Endothelial cell of umbilical vein (primary cell): Measurements from ENCODE around the gene MCC. TPM values are rescaled to one million over a fixed set of nuclear protein-coding genes. Genes with fewer than 3 reads are reported as not detected.

Source experiments
- BruUV-seq: library from RNA; stranded (reverse); fragments of 400-500 nt; replicated peaks from 2 replicates; lab custom pipeline; 2021; lab: Mats Ljungman, UMichigan
- CTCF ChIA-PET: fragments of 300-600, 350-600 bp; sonication (Branson Sonifier 250); formaldehyde crosslinking; loops from one replicate; lab custom pipeline; 2021; ENCODE audit warnings: antibody characterized with exemption, inconsistent platforms; lab: Charles Lee
- POLR2A ChIA-PET: fragments of 300-600, 350-600 bp; sonication (Branson Sonifier 250); formaldehyde crosslinking; loops from one replicate; lab custom pipeline; 2021; ENCODE audit warnings: antibody characterized with exemption, inconsistent platforms; lab: Charles Lee
- DNase-seq: peaks from one replicate; pipeline ENCODE4 v3.0.0-alpha.2; 2011; ENCODE audit warnings: low read depth, low spot score
- FAIRE-seq: peaks from 2 replicates; lab custom pipeline; 2011; peaks lifted over from hg19 to GRCh38; lab: Jason Lieb, UNC
- H2AFZ ChIP-seq: 2 replicates; pipeline ENCODE4 v1.6.0; 2012; ENCODE audit warnings: low read depth, low read length, control low read depth, inconsistent platforms
- H3K27ac ChIP-seq: 2 replicates; pipeline ENCODE4 v1.5.1; 2011; ENCODE audit warnings: low read depth, mild to moderate bottlenecking, control low read depth, low read length, moderate library complexity; ENCODE audit not compliant: insufficient read depth
- H3K27me3 ChIP-seq, 2 experiments: 2 replicates each; pipeline versions ENCODE4 v1.6.0 to v1.6.1; 2011; ENCODE audit warnings: low read length in 2 of 2, mixed read lengths in 1 of 2; ENCODE audit not compliant: control insufficient read depth in 2 of 2, insufficient read depth in 2 of 2
- H3K36me3 ChIP-seq, 2 experiments: 2 replicates in 1 of 2; 3 replicates in 1 of 2; pipeline ENCODE4 v1.5.1; 2011; ENCODE audit warnings: low read length in 2 of 2, mild to moderate bottlenecking in 1 of 2, moderate library complexity in 1 of 2; ENCODE audit not compliant: control insufficient read depth in 2 of 2, insufficient read depth in 2 of 2; ENCODE audit errors: extremely low read depth in 1 of 2
- H3K4me1 ChIP-seq: 3 replicates; pipeline ENCODE4 v1.5.1; 2011; ENCODE audit warnings: mild to moderate bottlenecking, low read length; ENCODE audit not compliant: control insufficient read depth, insufficient read depth; ENCODE audit errors: extremely low read depth
- H3K4me2 ChIP-seq: 2 replicates; pipeline ENCODE4 v1.6.1; 2011; ENCODE audit warnings: low read length, control low read depth, mixed read lengths; ENCODE audit not compliant: insufficient read depth
- H3K4me3 ChIP-seq, 3 experiments: fragments of 200-600 bp in 1 of 3; sonication (generic), shearing (Covaris generic) in 1 of 3; replicated peaks in 1 of 3; 2 replicates each; pipeline ENCODE4 v1.5.1; 2011 to 2016; ENCODE audit warnings: control low read depth in 3 of 3, low read length in 3 of 3, mild to moderate bottlenecking in 2 of 3, inconsistent platforms in 1 of 3, low read depth in 1 of 3, moderate library complexity in 1 of 3; ENCODE audit not compliant: insufficient read depth in 1 of 3
- H3K79me2 ChIP-seq: 2 replicates; pipeline ENCODE4 v1.6.0; 2012; ENCODE audit warnings: low read length, inconsistent platforms; ENCODE audit not compliant: control insufficient read depth, insufficient read depth
- H3K9ac ChIP-seq: replicated peaks from 2 replicates; pipeline ENCODE3; 2011; ENCODE audit warnings: low read length, control low read depth; ENCODE audit not compliant: insufficient read depth; ENCODE audit errors: extremely low read depth
- H3K9me1 ChIP-seq: replicated peaks from 3 replicates; pipeline ENCODE4 v1.6.0; 2011; ENCODE audit warnings: mild to moderate bottlenecking, low read length; ENCODE audit not compliant: control insufficient read depth, insufficient read depth; ENCODE audit errors: extremely low read depth
- H3K9me3 ChIP-seq: replicated peaks from 2 replicates; pipeline ENCODE4 v1.5.1; 2012; ENCODE audit warnings: low read length, inconsistent platforms; ENCODE audit not compliant: control insufficient read depth, insufficient read depth
- H4K20me1 ChIP-seq: replicated peaks from 2 replicates; pipeline ENCODE3; 2011; ENCODE audit warnings: mild to moderate bottlenecking, low read length; ENCODE audit not compliant: control insufficient read depth, insufficient read depth; ENCODE audit errors: extremely low read depth
- CTCF ChIP-seq, 2 donors: IDR thresholded peaks; 1 replicate in 1 of 2; 2 replicates in 1 of 2; pipeline ENCODE4 v1.5.1; 2011; ENCODE audit warnings: low read length in 2 of 2, mild to moderate bottlenecking in 2 of 2, moderate library complexity in 2 of 2, control low read depth in 1 of 2, inconsistent platforms in 1 of 2, low read depth in 1 of 2; ENCODE audit not compliant: insufficient read depth in 1 of 2; ENCODE audit errors: extremely low read depth in 1 of 2
- EZH2 ChIP-seq: IDR thresholded peaks from 2 replicates; pipeline ENCODE4 v1.6.1; 2012; ENCODE audit warnings: borderline replicate concordance, low read depth, mild to moderate bottlenecking, moderate library complexity, low read length, inconsistent platforms; ENCODE audit not compliant: severe bottlenecking
- FOS ChIP-seq: IDR thresholded peaks from 2 replicates; pipeline ENCODE4 v1.6.1; 2011; ENCODE audit warnings: mild to moderate bottlenecking, low read length, moderate library complexity, borderline replicate concordance; ENCODE audit not compliant: insufficient read depth
- GATA2 ChIP-seq: IDR thresholded peaks from 2 replicates; pipeline ENCODE4 v1.7.0; 2011; ENCODE audit warnings: low read depth, mild to moderate bottlenecking, moderate library complexity, mixed read lengths, low read length; ENCODE audit not compliant: insufficient read length, insufficient read depth
- JUN ChIP-seq: IDR thresholded peaks from 2 replicates; pipeline ENCODE4 v1.6.1; 2011; ENCODE audit warnings: borderline replicate concordance, low read depth; ENCODE audit not compliant: insufficient read length, insufficient read depth
- MYC ChIP-seq: IDR thresholded peaks from one replicate; pipeline ENCODE4 v1.6.1; 2011; ENCODE audit warnings: mild to moderate bottlenecking, low read depth, low read length
- POLR2A ChIP-seq: IDR thresholded peaks from 2 replicates; pipeline ENCODE4 v1.6.1; 2012; ENCODE audit warnings: low read depth, mild to moderate bottlenecking, control low read depth, low read length
- POLR2AphosphoS5 ChIP-seq: IDR thresholded peaks from 2 replicates; pipeline ENCODE4 v1.6.1; 2012; ENCODE audit warnings: low read depth, mild to moderate bottlenecking, control low read depth, low read length, moderate library complexity; ENCODE audit not compliant: insufficient read depth
- dilution Hi-C: fragments of 300-500 bp; cut with MboI; formaldehyde crosslinking; loops from one replicate; pipeline ENCODE4 v1.15.0; 2019; ENCODE audit warnings: low sequenced_read_pairs; ENCODE audit not compliant: extremely low pct_ligation_motif_present
- intact Hi-C: fragments of 100-400 bp; cut with micrococcal nuclease; formaldehyde crosslinking; loops from one replicate; pipeline ENCODE4 v1.10.0; 2022
- polyA plus RNA-seq, 4 experiments: library from polyadenylated mRNA; depleted of rRNA in 3 of 4; stranded (reverse) in 3 of 4; unstranded in 1 of 4; fragments of >200 nt; gene quantifications; 2 replicates each; pipeline versions ENCODE4 v1.2.1 to v1.2.3, GENCODE V29; 2011 to 2012; ENCODE audit warnings: missing spikeins in 1 of 4
- total RNA-seq: library from RNA; stranded (reverse); gene quantifications from 2 replicates; pipeline ENCODE4 v1.2.3, GENCODE V29; 2021
- TF ChIP-seq, protein P1 (sequence below): IDR thresholded peaks from 2 replicates; pipeline ENCODE4 v1.6.1; 2011; ENCODE audit not compliant: insufficient read depth, insufficient read length

Gene MCC
- total and polyA plus RNA-seq, 2 donors (not counting 3 experiments of a cell fraction or from before 2014, with no cell fraction given) = 6.9 to 27.5 TPM

DNA sequence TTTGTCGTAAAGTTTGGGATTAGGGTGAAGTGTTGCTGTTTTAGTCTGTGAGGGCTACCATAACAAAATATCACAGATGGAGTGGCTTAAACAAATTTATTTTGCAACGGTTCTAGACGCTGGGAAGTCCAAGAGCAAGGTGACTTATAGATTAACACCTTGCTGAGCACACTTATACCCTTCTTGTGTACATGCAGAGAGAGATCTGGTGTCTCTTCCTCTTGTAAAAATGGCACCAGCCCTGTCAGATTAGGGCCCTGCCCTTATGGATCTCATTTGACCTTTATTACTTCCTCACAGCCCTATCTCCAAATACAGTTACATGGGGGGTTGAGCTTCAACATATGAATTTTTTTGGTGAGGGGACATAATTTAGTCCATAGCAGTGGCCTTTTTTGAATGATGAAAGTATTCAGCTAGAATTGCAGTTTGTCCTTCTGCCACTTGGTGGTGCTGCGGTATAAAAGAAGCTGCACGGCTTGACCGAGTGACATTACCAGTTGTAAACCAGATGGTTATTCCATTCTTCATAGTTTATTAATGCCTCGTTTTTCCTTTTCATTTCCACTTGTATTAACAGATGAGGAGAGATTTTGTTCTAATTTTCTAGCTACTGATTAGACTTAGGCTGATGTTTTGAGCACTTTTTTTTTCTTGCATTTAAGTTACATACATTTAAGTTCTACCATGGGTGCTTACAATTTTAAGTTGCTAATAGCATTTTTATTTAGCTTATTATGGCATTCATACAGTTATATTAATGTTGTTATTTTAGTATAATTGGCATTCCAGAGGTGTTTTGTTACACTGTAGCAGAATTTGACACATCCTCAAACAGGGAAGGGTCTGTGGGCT, 492.3 kb downstream of the MCC start:
- dilution Hi-C loops = no loop called here
- no peaks in the 10 kb centered on the region for H3K9me1 ChIP-seq
- DNase-seq = peak; percentile 78
- CTCF ChIA-PET = interaction anchor here (0.7 to 6.3 kb wide), 81 partner anchors 9 to 616 kb away, joined by 3 to 97 read pairs (median 5); partner anchors contain the start of genes DCP2, MCC, REEP5 and YTHDC2
- H3K36me3 ChIP-seq = no peaks in the 10 kb centered on the region
- H4K20me1 ChIP-seq = peaks cover 4% of the 10 kb centered on the region
- TF ChIP-seq POLR2AphosphoS5 (no peak), CTCF (IDR thresholded peaks at IDR 0.05; ENCODE audit: extremely low read depth in 1 of 2, insufficient read depth in 1 of 2, low read depth in 1 of 2, low read length in 2 of 2) (peak; percentile 72 to 76), MYC (no peak)
- no peak overlapping the region for H2AFZ ChIP-seq
- intact Hi-C loops = loop anchor here (1.0 to 5.0 kb wide), 6 partner anchors 43 to 610 kb away; partner anchors contain the start of gene YTHDC2
- H3K9ac ChIP-seq = no peak overlapping the region
- no TSS peak for BruUV-seq
- no peaks in the 10 kb centered on the region for H3K27me3 ChIP-seq
- H3K79me2 ChIP-seq = peaks cover 46% of the 10 kb centered on the region
- H3K27ac ChIP-seq = no peak overlapping the region
- no peaks in the 10 kb centered on the region for H3K4me1 ChIP-seq
- H3K9me3 ChIP-seq = no peaks in the 10 kb centered on the region
- no peak overlapping the region for H3K4me3 ChIP-seq
- no peak overlapping the region for H3K4me2 ChIP-seq
- FAIRE-seq = peak; percentile 50
- POLR2A ChIA-PET = no interaction called here

GRCh38 chr5:112986224-112986623, 502.0 kb downstream of the MCC start:
- Histone ChIP-seq H4K20me1 (peaks cover 5% of the 10 kb centered on the region), H3K27me3 (no peaks in the 10 kb centered on the region), H3K79me2 (peaks cover 93% of the 10 kb centered on the region), H3K4me3 (no peak overlapping the region), H2AFZ (no peak overlapping the region), H3K9me1 (no peaks in the 10 kb centered on the region), H3K9ac (no peak overlapping the region), H3K4me2 (no peak overlapping the region), H3K36me3 (peaks cover 0 to 2% of the 10 kb centered on the region in 2 experiments), H3K4me1 (no peaks in the 10 kb centered on the region), H3K27ac (no peak overlapping the region), H3K9me3 (no peaks in the 10 kb centered on the region)
- FAIRE-seq (no peak), DNase-seq (no peak)
- POLR2A ChIA-PET = no interaction called here
- dilution Hi-C loops (no loop called here), intact Hi-C loops (no loop called here)
- CTCF ChIA-PET = interaction anchor here (0.8 to 2.3 kb wide), 4 partner anchors 7 to 622 kb away, joined by 3 to 11 read pairs (median 4); no protein-coding TSS in a partner anchor
- TF ChIP-seq MYC (no peak), EZH2 (no peak), POLR2AphosphoS5 (no peak), JUN (no peak), POLR2A (no peak), FOS (no peak), GATA2 (no peak)
- TF ChIP-seq, protein P1, sequence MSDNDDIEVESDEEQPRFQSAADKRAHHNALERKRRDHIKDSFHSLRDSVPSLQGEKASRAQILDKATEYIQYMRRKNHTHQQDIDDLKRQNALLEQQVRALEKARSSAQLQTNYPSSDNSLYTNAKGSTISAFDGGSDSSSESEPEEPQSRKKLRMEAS = no peak
- no TSS peak for BruUV-seq
